SU-DHL-6 (cell line): Measurements from ENCODE around the gene NEMF.
"Not testable (repeated sequence)": the region's sequence is repeated elsewhere in the genome, so short reads cannot be mapped to it uniquely, and the experiment has no call there.

Source experiments
- H2AFZ ChIP-seq: fragments of 200-600 bp; sonication (generic); 2 replicates; pipeline ENCODE4 v1.6.1; 2014; ENCODE audit warnings: low read depth, mild to moderate bottlenecking, moderate library complexity, mixed read lengths, antibody characterized with exemption, low read length; ENCODE audit not compliant: severe bottlenecking
- H3F3A ChIP-seq: fragments of 200-600 bp; shearing (Covaris generic); 2 replicates; pipeline ENCODE4 v1.6.0; 2016; ENCODE audit warnings: antibody characterized with exemption, mild to moderate bottlenecking; ENCODE audit not compliant: insufficient read depth
- H3K27ac ChIP-seq: fragments of 200-600 bp; sonication (generic); 2 replicates; pipeline ENCODE4 v1.5.1; 2016; ENCODE audit warnings: low read depth, mild to moderate bottlenecking, low read length, moderate library complexity, mixed read lengths
- H3K27me3 ChIP-seq: fragments of 200-600 bp; sonication (generic), shearing (Covaris generic); 2 replicates; pipeline ENCODE4 v1.6.0; 2014; ENCODE audit warnings: mild to moderate bottlenecking, low read length
- H3K36me3 ChIP-seq: fragments of 200-600 bp; sonication (generic); 2 replicates; pipeline ENCODE4 v1.6.1; 2014; ENCODE audit warnings: mild to moderate bottlenecking, low read length, mixed read lengths
- H3K4me2 ChIP-seq: fragments of 300-600, 200-600 bp; shearing (Covaris generic), sonication (generic); 2 replicates; pipeline ENCODE4 v1.6.0; 2014; ENCODE audit warnings: low read length, low read depth, mild to moderate bottlenecking; ENCODE audit not compliant: poor library complexity, severe bottlenecking
- H3K4me3 ChIP-seq: fragments of 200-600 bp; sonication (generic); 2 replicates; pipeline ENCODE4 v1.5.1; 2014; ENCODE audit warnings: antibody characterized with exemption, low read length, mild to moderate bottlenecking, mixed read lengths; ENCODE audit not compliant: insufficient read depth, poor library complexity, severe bottlenecking
- H3K79me2 ChIP-seq: fragments of 200-600 bp; sonication (generic); 2 replicates; pipeline ENCODE4 v1.6.1; 2014; ENCODE audit warnings: mild to moderate bottlenecking, low read length, moderate library complexity; ENCODE audit not compliant: insufficient read depth
- H3K9ac ChIP-seq: fragments of 200-600 bp; sonication (generic); 2 replicates; pipeline ENCODE4 v1.7.0; 2014; ENCODE audit warnings: mild to moderate bottlenecking, low read length
- H3K9me2 ChIP-seq: fragments of 200-600 bp; sonication (generic); replicated peaks from 2 replicates; pipeline ENCODE4 v1.6.1; 2014; ENCODE audit warnings: low read length; ENCODE audit not compliant: insufficient read depth
- H3K9me3 ChIP-seq: fragments of 200-600 bp; sonication (generic); 2 replicates; pipeline ENCODE4 v1.6.1; 2014; ENCODE audit warnings: low read length, mixed read lengths; ENCODE audit not compliant: insufficient read depth
- H4K20me1 ChIP-seq: fragments of 200-600 bp; sonication (generic); 2 replicates; pipeline ENCODE4 v1.6.1; 2014; ENCODE audit warnings: low read depth, mild to moderate bottlenecking, antibody characterized with exemption, low read length, moderate library complexity, mixed read lengths
- CTCF ChIP-seq: fragments of 200-600 bp; sonication (generic); IDR thresholded peaks from one replicate; pipeline ENCODE4 v1.5.1; 2017; ENCODE audit warnings: antibody characterized with exemption, mild to moderate bottlenecking, low read length, moderate library complexity; ENCODE audit not compliant: insufficient read depth, poor library complexity, severe bottlenecking
- EZH2phosphoT487 ChIP-seq: fragments of 200-600 bp; sonication (generic), shearing (Covaris generic); conservative IDR thresholded peaks from 2 replicates; pipeline ENCODE4 v1.6.1; 2018; ENCODE audit warnings: mild to moderate bottlenecking, antibody characterized with exemption, low read length, moderate library complexity, mixed read lengths

NEMF gene

DNA sequence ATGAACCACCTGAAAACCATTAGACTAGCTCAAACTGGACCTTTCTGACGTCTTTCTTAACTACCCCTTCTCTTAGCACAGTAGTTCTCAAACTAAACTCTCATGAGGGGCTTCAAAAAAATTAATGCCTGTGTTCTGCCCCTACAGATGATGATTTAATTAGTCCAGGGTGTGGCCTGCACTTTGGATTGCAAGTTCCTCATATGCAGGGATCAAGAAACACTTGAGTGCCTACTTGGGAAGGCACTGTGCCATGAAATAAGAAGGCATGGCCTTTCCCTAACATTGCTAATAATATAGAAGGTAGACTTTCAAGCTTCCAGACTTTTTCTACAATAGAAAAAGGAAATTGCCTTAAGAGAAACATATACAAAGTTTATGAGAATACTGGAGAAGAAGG is 107.4 kb downstream of the NEMF start:
- Histone ChIP-seq H3K9me2 (no peaks in the 10 kb centered on the region), H3F3A (no peaks in the 10 kb centered on the region), H3K79me2 (no peaks in the 10 kb centered on the region), H3K9ac (no peak overlapping the region), H3K36me3 (no peaks in the 10 kb centered on the region), H3K27me3 (no peaks in the 10 kb centered on the region), H2AFZ (no peak overlapping the region), H3K4me2 (no peak overlapping the region), H3K4me3 (no peak overlapping the region), H4K20me1 (no peaks in the 10 kb centered on the region), H3K27ac (no peak overlapping the region), H3K9me3 (no peaks in the 10 kb centered on the region)
- no peak for TF ChIP-seq EZH2phosphoT487
- no peak for TF ChIP-seq CTCF

- not testable (repeated sequence) for H3F3A ChIP-seq, H3K9me2 ChIP-seq, H3K79me2 ChIP-seq, H3K9ac ChIP-seq, H3K4me2 ChIP-seq, H2AFZ ChIP-seq, H3K4me3 ChIP-seq, H3K9me3 ChIP-seq, H3K27me3 ChIP-seq, H4K20me1 ChIP-seq, H3K36me3 ChIP-seq, H3K27ac ChIP-seq
Observed at GRCh38 chr14:49735669-49736068, 116.9 kb downstream of the NEMF start.

GRCh38 chr14:49733836-49734235 is 118.8 kb downstream of the NEMF start:
- Histone ChIP-seq H3K4me3 (no peak overlapping the region), H3F3A (no peaks in the 10 kb centered on the region), H3K79me2 (no peaks in the 10 kb centered on the region), H3K9me3 (no peaks in the 10 kb centered on the region), H3K36me3 (no peaks in the 10 kb centered on the region), H4K20me1 (no peaks in the 10 kb centered on the region), H3K27me3 (no peaks in the 10 kb centered on the region), H2AFZ (no peak overlapping the region), H3K27ac (no peak overlapping the region), H3K9ac (no peak overlapping the region), H3K9me2 (no peaks in the 10 kb centered on the region), H3K4me2 (no peak overlapping the region)
- TF ChIP-seq EZH2phosphoT487: no peak
- TF ChIP-seq CTCF: no peak

DNA sequence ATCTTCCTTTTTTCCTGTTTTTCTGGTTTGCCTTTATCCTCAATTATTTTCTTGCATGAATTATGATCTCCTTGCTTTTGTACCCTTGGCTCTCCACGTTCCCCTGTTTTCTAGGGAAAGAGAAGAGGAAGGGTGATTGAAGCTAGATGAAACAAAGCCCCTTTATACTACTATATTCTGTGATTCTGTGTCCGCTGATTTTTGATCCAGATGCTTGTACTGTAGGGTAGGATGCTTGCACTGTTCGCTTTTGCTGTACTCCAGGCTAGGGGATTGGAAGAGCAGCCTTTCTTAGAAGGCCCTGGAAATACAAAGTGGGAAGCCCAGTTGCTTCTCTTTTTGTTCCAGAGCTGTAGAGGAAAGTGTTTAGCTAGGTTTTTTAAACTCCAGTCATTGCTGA is 119.7 kb downstream of the NEMF start:
- H3K4me3 ChIP-seq: no peak overlapping the region
- no peaks in the 10 kb centered on the region for H3K36me3 ChIP-seq
- H3K79me2 ChIP-seq: no peaks in the 10 kb centered on the region
- no peak for TF ChIP-seq CTCF
- no peak for TF ChIP-seq EZH2phosphoT487
- H2AFZ ChIP-seq: no peak overlapping the region
- no peak overlapping the region for H3K4me2 ChIP-seq
- no peaks in the 10 kb centered on the region for H3K9me3 ChIP-seq
- no peaks in the 10 kb centered on the region for H4K20me1 ChIP-seq
- no peak overlapping the region for H3K9ac ChIP-seq
- no peaks in the 10 kb centered on the region for H3K27me3 ChIP-seq
- no peaks in the 10 kb centered on the region for H3K9me2 ChIP-seq
- H3F3A ChIP-seq: no peaks in the 10 kb centered on the region
- H3K27ac ChIP-seq: no peak overlapping the region
